Frontal cortex (tissue), 4 donors: ENCODE data around the gene ZNF718. TPM values are rescaled to one million over a fixed set of nuclear protein-coding genes. Genes with fewer than 3 reads are reported as not detected.
"Not testable (repeated sequence)": the region's sequence is repeated elsewhere in the genome, so short reads cannot be mapped to it uniquely, and the experiment has no call there.

Source experiments
- DNase-seq, 2 donors: peaks; one replicate each; pipeline ENCODE4 v3.0.0; 2012; ENCODE audit warnings: low spot score in 2 of 2
- FAIRE-seq: peaks from 2 replicates; lab custom pipeline; 2012; peaks lifted over from hg19 to GRCh38; lab: Jason Lieb, UNC
- total RNA-seq: library from RNA; depleted of rRNA; stranded (reverse); fragments of >200 nt; gene quantifications from one replicate; pipeline ENCODE4 v1.2.3, GENCODE V29; 2014
- donor health status: control.
- donor health status: control.
- donor health status: control.

The ZNF718 gene
- 26.1 TPM for total RNA-seq

DNA sequence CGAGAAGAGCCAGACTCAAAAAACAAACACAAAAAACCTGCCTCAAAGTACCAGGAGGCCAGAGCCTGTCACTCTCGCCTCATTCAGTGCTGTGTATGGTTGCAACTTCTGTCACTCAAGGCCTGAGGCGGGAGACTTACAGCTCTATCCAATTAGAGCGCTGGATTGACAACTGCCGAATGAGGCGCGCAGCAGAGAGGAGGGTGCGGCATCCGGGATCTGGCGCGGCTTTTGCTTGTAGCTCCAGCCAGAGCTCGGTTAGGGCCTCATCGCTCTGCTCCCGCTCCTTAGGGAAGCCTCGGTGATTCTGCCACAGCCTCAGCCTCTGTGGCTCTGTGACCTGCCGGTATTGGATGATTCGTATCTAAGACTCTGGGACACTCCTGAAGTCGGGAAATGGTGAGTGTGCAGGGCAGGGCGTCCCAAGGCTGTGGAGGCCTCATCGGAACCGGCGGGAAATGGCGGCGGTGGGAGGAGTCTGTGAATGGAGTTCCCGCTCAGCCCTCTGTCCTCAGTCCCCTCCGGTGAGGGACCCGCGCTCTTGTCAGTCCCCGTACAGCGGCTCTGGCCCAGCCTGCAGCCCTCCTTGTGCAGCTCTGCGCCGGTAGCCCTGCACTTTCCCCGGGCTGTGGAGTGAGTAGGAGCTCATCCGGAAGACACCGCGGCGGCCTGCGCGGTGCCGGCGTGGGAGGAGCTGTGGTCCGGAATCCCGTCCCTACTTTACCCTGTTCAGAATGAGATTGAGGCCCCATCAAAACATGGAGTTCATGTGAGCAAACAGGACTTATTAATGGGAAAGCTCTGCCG lies at the start of gene ZNF718:
Gene ZNF718 (plus strand): TSS at position 227 of the 807 bp plus-strand sequence. CDS start 170 bp downstream, at position 397.
- DNase-seq (peak; percentile 82 to 91), FAIRE-seq (peak; percentile 13)

DNA sequence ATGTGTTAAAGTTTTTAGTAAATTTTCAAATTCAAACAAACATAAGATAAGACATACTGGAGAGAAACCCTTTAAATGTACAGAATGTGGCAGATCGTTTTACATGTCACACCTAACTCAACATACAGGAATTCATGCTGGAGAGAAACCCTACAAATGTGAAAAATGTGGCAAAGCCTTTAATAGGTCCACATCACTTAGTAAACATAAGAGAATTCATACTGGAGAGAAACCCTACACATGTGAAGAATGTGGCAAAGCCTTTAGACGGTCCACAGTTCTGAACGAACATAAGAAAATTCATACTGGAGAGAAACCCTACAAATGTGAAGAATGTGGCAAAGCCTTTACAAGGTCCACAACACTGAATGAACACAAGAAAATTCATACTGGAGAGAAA lies 38.4 kb upstream of the ZNF718 start:
- no peak for DNase-seq
- no peak for FAIRE-seq

DNA sequence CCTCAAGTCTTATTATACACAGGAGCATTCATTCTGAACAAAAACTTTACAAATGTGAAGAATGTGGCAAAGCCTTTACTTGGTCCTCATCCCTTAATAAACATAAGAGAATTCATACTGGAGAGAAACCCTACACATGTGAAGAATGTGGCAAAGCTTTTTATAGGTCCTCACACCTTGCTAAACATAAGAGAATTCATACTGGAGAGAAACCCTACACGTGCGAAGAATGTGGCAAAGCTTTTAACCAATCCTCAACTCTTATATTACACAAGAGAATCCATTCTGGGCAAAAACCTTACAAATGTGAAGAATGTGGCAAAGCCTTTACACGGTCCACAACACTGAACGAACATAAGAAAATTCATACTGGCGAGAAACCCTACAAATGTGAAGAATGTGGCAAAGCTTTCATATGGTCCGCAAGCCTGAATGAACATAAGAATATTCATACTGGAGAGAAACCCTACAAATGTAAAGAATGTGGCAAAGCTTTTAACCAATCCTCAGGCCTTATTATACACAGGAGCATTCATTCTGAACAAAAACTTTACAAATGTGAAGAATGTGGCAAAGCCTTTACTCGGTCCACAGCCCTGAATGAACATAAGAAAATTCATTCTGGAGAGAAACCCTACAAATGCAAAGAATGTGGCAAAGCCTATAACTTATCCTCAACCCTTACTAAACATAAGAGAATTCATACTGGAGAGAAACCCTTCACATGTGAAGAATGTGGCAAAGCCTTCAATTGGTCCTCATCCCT lies 37.6 kb upstream of the ZNF718 start:
- FAIRE-seq, result not testable (repeated sequence)

DNA sequence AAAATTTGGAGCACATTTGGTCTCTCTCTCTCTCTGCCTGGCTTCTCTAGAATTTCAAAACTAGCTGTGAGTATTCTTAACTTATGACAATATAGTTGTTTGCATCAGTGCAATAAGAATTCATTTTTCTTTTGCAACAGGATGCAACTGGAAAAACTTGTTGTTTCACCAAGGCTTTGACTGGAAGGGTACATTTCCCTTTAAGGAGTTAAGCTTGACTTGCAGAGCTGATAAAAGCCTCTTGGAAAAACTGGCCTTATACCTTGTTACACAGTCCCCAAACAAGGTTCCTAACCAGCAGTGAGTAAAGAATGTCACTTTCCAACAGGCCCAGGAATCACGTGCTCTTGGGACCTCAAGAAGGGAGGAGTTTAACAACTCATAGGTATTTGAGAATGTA lies 25.9 kb upstream of the ZNF718 start:
- no peak for DNase-seq
- FAIRE-seq, result no peak

More for the DNA sequence above, 37.6 kb upstream of the ZNF718 start:
- DNase-seq, result not testable (repeated sequence)

DNA sequence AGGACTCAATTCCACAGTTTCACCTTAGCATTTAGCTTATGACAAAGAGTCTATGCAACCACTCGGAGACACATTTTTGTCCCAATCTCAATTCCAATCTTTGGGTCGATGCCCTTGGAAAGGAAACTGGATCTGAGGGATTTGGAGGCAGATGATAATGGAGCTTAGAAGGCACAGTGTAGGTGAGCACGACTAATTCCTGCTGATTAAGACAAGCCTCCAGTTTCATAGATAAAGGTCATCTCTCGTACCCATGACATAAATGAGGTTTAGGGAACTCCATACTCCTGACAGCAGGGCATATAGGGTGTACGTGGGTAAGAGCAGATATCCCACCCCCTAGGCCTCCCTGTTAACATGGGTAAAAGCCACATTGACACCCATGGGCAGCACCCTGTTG lies 24.4 kb upstream of the ZNF718 start:
- no peak for DNase-seq
- no peak for FAIRE-seq

DNA sequence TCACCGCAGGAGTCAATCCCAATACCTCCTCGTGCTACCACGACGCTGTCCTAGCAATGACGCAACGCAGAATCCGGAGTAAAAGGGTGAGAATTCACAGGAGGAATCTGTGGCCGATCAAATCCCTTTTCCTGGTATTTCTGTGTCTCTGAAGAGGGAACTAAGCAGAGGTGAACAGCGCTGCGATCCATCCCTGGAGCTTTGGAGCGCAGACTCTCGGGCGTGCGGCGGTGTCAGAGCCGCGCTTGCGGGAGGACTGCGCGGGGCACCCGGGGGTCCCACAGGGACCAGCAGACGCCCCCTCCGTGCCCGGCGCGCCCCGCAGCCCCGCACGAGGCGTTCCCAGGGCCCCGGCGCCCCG lies 17.2 kb upstream of the ZNF718 start:
- FAIRE-seq (no peak), DNase-seq (no peak)

DNA sequence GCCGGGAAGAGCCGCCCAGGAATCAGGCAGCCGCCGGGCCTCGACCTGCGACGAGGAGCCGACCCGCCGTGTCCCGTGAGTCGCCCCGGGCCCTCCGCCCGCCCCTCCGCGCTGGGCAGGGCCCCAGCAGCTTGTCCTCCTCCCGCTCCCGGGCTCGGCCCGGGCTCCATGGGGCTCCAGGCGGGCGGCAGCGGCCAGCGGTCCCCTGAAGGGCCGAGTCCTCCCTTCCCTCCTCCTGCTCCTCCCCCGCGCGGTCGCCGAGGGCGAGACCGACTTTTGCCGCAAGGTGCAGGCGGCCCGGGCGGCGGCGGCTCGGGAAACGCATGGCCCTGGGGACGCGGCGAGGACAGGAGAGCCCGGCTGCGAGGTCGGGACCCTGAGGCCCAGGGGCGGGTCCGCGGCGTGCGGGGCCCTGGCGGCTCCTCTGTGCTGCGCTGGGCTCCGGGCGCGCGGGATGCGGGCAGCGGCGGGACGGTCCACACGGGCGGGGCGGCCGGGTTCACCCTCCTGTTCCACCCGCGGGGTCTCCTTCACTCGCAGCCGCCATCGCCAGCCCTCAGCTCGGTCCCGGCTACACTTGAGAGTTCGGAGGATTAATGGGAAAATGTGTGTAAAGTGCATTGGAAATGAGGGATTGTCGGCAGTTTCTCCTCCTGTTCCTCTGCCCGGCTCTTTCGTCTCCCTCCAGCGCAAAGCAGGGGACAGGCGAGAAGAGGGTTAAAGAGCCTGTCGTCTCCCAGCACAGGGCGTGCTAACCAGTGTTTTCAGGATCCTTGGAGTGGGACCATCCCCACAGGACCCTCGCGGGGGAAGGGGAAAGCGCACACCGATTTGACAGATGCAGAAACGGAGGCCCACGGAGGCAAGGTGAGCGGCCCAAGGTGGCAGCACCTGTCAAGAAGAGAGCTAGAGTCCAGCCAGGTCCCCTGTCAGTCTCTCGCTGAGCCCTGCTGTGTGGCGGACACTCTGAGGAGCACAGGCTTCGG lies 16.6 kb upstream of the ZNF718 start:
- peak in 1 of 2 donors; percentile 34 for DNase-seq

DNA sequence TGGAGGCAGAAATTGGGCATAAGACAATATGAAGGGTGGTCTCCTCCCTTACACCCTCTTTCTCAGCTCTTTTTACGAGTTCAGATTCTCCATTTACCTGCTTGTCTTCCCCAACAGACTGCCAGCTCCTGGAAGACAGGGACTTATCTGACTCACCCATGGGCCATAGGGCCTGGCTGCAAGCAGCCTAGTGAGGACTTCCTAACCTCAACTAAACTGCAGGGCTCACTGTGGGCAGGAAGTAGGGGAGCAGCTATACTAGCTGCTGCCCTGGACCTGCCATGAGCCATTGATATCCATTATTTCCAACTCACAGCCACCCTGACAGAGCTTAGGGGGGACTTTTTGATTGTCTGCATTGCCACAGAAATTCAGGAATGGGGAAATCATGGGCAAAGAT lies 11.5 kb upstream of the ZNF718 start:
- FAIRE-seq (no peak), DNase-seq (no peak)

More for the DNA sequence above, 16.6 kb upstream of the ZNF718 start:
- FAIRE-seq, result no peak

DNA sequence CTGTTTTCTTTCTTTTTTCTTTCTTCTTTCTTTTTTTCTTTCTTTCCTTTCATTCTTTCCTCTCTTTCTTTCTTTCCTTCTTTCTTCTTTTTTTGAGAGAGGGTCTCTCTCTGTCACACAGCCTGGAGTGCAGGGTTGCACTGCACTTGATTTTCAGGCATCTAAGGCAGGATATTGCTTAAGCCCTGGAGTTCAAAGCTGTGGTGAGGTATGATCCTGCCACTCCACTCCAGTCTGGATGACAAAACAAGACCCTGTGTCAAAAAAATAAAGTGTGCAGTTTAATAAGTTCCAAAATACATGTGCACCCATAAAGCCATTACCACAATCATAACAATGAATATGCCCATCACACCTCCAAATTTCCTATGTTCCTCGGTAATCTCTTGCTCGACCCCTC lies 10.6 kb upstream of the ZNF718 start:
- DNase-seq (no peak), FAIRE-seq (no peak)

DNA sequence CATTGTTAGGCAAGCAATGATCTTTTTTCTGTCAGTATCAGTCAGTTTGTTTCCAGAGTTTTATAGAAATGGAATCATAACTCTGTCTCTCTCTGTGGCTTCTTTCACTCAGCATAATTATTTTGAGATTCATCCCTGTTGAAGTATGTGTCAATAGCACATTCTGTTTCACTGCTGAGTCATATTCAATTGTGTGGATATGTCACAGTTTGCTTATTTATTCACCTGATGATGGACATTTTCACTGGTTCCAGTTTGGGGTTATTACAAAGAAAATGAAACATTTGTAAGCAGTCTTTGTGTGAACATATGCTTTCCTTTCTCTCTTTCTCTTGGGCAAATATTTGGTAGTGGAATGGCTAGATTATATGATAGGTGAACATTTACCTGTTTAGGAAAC lies 10.2 kb upstream of the ZNF718 start:
- DNase-seq, result no peak
- FAIRE-seq, result no peak

DNA sequence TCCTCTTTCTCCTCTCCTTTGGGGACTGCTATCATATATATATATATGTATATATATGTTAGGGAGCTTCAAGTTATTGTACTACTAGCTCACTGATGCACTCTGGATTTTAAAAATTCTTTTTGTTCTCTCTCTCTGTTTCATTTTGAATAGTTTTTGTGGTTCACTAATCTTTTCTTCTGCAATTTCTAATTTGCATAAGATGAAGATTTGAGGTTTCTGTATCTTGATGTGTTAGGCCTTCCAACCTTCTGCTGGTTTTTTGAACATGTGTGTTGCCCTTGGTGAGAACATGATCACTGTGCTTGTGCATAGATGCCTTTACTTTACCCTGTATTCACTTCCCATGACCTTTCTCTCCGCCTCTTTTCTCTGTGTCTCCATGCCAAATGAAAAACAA lies 7.8 kb upstream of the ZNF718 start:
- DNase-seq (no peak), FAIRE-seq (no peak)

DNA sequence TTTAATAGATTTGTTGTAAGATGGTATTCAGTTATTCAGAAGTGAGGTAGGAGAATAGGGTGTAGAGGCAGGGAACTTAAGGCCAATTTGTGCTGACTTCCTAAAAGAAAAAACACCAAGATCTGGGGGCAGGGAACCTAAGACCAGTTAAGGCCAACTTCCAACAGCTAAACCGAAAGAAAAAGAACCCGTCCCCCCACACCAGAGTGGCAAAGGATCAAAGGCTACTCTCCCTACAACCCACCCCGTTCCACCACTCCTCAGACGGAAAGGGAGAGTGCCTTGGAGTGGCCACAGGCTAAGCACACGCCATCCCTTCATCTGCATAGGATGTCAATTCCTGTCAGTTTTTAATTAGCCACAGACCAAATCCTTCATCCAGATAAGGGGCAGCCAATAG lies 3.7 kb upstream of the ZNF718 start:
- DNase-seq, result no peak
- no peak for FAIRE-seq

DNA sequence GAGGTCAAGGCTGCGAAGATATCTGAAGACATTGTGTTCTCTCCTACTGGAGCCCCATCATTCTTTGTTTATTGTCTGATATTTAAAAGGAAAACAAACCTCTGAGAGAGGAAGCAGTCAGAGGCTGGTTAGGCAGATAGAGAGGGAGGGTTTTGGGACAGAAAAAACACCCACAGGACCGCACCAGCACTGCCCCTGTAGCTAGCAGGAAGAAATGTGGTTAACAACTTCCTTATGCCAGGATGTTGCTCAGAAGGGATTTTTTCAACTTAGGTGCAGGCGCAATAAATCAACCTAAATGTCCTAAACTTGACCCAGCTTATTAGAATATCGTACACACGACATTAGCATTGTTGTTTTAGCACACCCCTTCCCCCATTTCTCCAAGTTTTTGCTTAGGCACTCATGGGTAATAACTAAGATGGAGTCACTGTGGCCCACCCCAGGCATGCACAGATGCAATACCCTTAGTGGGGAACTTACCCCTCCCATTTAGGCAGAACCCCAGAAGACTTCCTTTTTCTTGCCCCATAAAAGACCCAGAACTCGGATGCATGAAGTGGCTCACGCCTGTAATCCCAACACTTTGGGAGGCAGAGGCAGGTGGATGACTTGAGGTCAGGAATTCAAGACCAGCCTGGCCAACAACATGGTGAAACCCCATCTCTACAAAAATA lies 2.8 kb upstream of the ZNF718 start:
- no peak for FAIRE-seq
- DNase-seq, result no peak

DNA sequence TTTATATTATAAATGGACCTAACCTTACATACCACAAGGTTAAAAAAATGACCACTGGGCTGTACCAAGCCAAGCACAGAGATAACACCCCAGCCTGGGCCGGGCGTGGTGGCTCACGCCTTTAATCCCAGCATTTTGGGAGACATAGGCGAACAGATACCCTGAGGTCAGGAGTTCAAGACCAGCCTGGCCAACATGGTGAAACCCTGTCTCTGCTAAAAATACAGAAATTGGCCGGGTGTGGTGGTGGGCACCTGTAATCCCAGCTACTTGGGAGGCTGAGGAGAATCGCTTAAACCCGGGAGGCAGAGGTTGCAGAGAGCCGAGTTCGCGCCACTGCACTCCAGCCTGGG lies 403 bp upstream of the ZNF718 start:
- not testable (repeated sequence) for DNase-seq, FAIRE-seq

DNA sequence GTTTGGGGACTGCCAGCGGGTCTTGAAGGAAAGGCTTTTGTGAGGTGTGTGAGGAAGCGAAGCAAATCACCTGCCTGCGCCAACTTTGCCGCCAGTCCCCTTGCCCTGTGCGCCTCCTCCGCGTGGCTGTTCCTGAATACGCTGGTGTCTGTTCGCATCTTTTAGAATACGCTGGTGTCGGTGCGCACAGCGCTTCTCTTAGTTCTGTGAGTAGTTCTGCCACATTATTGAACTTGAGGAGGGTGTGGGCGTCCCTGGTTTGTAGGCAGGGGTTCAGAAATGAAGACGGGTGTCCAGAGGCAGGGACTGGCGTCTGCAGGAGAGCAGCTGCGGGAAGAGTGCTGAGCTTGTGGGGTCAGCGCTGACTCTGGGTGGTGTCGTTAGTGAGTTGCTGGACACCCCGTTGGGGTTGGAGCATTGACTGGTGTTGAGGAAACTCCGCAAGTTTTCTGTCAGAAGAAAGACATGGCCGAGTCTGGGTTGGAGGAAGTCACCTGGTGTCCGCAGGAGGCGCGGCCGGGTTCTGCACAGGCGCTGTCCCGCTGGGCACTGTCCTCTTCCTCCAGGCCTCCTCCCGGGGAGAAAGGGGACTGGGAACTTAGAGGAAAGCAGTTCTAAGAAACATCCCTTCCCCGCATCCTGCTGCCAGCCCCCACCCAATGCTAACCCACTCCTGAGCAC lies 930 bp downstream of the ZNF718 start:
- peak in 1 of 2 donors; percentile 24 for DNase-seq
- no peak for FAIRE-seq

DNA sequence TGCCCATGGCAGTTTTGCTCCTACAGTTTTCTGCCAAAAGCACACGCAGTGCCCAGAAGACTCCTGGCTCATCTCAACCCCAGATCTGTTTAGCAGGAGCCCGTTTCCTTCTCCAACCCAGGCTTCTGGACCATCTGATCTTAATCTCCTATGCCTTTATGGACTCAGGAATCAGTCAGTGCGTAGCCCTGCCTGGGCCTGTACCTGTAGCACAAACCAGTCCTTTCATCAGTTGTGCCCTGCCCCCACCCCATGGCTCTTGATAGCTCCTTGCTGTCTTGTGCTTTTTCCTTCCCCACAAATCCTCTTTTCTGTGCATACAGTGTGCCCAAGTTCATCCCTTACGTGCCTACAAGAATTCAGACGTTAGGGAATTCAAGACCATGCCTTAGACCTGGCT lies 1.5 kb downstream of the ZNF718 start:
- FAIRE-seq (no peak), DNase-seq (no peak)

DNA sequence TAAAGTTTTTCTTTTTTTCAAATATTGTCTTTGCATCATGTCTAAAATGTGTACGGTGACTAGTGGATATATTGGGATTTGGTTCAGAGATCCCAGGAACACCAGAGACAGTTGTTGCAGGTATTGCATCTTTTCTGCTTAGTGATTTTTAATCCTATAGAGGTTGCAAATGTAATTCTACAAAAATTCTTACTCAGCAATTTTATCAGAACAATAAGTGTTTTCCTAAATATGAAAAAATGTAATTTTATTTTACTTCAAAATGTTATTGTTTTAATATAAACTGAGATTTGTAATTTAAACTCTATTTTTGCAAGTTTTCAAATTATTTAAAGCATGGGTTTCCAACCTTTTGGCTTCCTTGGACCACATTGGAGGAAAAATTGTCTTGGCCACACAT lies 8.2 kb downstream of the ZNF718 start:
- no peak for DNase-seq
- FAIRE-seq, result no peak

DNA sequence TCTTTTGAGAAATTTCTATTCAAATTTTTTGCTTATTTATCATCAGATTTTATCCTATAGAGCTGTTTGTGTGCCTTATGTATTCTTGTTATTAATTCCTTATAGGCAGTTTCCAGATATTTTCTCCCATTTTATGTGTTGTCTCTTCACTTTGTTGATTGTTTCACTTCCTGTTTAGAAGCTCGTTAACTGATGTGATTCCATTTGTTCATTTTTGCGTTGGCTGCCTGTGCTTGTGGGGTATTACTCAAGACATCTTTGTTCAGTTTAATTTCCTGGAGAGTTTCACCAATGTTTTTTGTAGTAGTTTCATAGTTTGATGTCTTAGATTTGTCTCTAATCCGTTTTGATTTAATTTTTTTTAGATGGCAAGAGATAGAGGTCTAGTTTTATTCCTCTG lies 14.6 kb downstream of the ZNF718 start:
- FAIRE-seq, result no peak
- no peak for DNase-seq

DNA sequence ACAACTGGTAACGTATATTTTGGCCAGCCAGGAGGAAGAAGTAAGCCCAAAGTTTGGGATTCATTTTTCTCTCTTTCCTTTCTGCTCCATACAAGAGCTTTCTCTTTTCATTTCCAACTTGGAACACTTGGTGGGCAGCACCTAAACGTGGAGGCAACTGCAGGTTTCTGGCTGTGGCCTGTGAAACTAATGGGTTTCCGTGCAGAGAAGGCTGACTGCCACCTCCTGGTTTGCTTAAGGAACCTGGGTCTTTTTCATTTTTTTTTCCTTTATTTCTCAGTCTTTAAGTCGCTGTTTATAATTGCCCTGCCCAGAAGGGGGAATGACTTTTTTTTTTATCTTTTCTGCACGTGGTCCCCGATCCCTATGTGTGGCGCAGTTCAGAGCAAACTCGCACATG lies 15.4 kb downstream of the ZNF718 start:
- FAIRE-seq (no peak), DNase-seq (no peak)
